Measurements from ENCODE around the gene KRT75.

The KRT75 gene

GRCh38 chr12:52464897-52465296 is 30.7 kb upstream of the KRT75 start:
- Histone ChIP-seq H3K9me2 (replicated peaks; ENCODE audit: low read depth, low read length) (no peaks in the 10 kb centered on the region), H4K20me1 (ENCODE audit: insufficient read depth, low read length, poor library complexity, severe bottlenecking) (no peaks in the 10 kb centered on the region), H3K79me2 (ENCODE audit: insufficient read depth, low read length) (no peaks in the 10 kb centered on the region), H3F3A (ENCODE audit: low read depth) (no peaks in the 10 kb centered on the region), H3K4me3 (ENCODE audit: low read length, poor library complexity, severe bottlenecking) (no peak overlapping the region), H3K9ac (ENCODE audit: low read depth, low read length, poor library complexity, severe bottlenecking) (no peak overlapping the region), H2AFZ (ENCODE audit: low read length) (no peak overlapping the region), H3K27me3 (ENCODE audit: insufficient read depth, low read length, poor library complexity, severe bottlenecking) (no peaks in the 10 kb centered on the region), H3K4me1 (ENCODE audit: insufficient read depth, low read length, poor library complexity, severe bottlenecking) (no peaks in the 10 kb centered on the region), H3K36me3 (ENCODE audit: insufficient read depth, low read length) (no peaks in the 10 kb centered on the region), H3K9me3 (ENCODE audit: insufficient read depth, low read depth, low read length) (no peaks in the 10 kb centered on the region), H3K4me2 (ENCODE audit: low read depth, low read length, poor library complexity, severe bottlenecking) (no peak overlapping the region)
- TF ChIP-seq CTCF (conservative IDR thresholded peaks at IDR 0.05; ENCODE audit: low read length) (no peak), EZH2phosphoT487 (IDR thresholded peaks at IDR 0.05; ENCODE audit: borderline replicate concordance) (no peak)

GRCh38 chr12:52461693-52462092 is 27.5 kb upstream of the KRT75 start:
- H2AFZ ChIP-seq (ENCODE audit: low read length): no peak overlapping the region
- no peaks in the 10 kb centered on the region for H3K4me1 ChIP-seq (ENCODE audit: insufficient read depth, low read length, poor library complexity, severe bottlenecking)

GRCh38 chr12:52458861-52459260 is 24.7 kb upstream of the KRT75 start:
- H3K9me3 ChIP-seq (ENCODE audit: insufficient read depth, low read depth, low read length): no peaks in the 10 kb centered on the region
- no peak overlapping the region for H3K4me3 ChIP-seq (ENCODE audit: low read length, poor library complexity, severe bottlenecking)
- no peaks in the 10 kb centered on the region for H3K27me3 ChIP-seq (ENCODE audit: insufficient read depth, low read length, poor library complexity, severe bottlenecking)
- no peaks in the 10 kb centered on the region for H3F3A ChIP-seq (ENCODE audit: low read depth)
- no peak overlapping the region for H3K4me2 ChIP-seq (ENCODE audit: low read depth, low read length, poor library complexity, severe bottlenecking)
- TF ChIP-seq EZH2phosphoT487 (IDR thresholded peaks at IDR 0.05; ENCODE audit: borderline replicate concordance) (no peak), CTCF (conservative IDR thresholded peaks at IDR 0.05; ENCODE audit: low read length) (no peak)
- H3K9ac ChIP-seq (ENCODE audit: low read depth, low read length, poor library complexity, severe bottlenecking): no peak overlapping the region
- no peaks in the 10 kb centered on the region for H4K20me1 ChIP-seq (ENCODE audit: insufficient read depth, low read length, poor library complexity, severe bottlenecking)
- H2AFZ ChIP-seq (ENCODE audit: low read length): no peak overlapping the region
- no peaks in the 10 kb centered on the region for H3K36me3 ChIP-seq (ENCODE audit: insufficient read depth, low read length)
- no peaks in the 10 kb centered on the region for H3K79me2 ChIP-seq (ENCODE audit: insufficient read depth, low read length)
- H3K9me2 ChIP-seq (replicated peaks; ENCODE audit: low read depth, low read length): no peaks in the 10 kb centered on the region
- no peaks in the 10 kb centered on the region for H3K4me1 ChIP-seq (ENCODE audit: insufficient read depth, low read length, poor library complexity, severe bottlenecking)

More at GRCh38 chr12:52461693-52462092, 27.5 kb upstream of the KRT75 start:
- Histone ChIP-seq H3K4me3 (ENCODE audit: low read length, poor library complexity, severe bottlenecking) (no peak overlapping the region), H3K36me3 (ENCODE audit: insufficient read depth, low read length) (no peaks in the 10 kb centered on the region), H3K9me2 (replicated peaks; ENCODE audit: low read depth, low read length) (no peaks in the 10 kb centered on the region), H3K9me3 (ENCODE audit: insufficient read depth, low read depth, low read length) (no peaks in the 10 kb centered on the region), H3K27me3 (ENCODE audit: insufficient read depth, low read length, poor library complexity, severe bottlenecking) (no peaks in the 10 kb centered on the region), H3K9ac (ENCODE audit: low read depth, low read length, poor library complexity, severe bottlenecking) (no peak overlapping the region), H4K20me1 (ENCODE audit: insufficient read depth, low read length, poor library complexity, severe bottlenecking) (no peaks in the 10 kb centered on the region), H3K79me2 (ENCODE audit: insufficient read depth, low read length) (no peaks in the 10 kb centered on the region), H3K4me2 (ENCODE audit: low read depth, low read length, poor library complexity, severe bottlenecking) (no peak overlapping the region), H3F3A (ENCODE audit: low read depth) (no peaks in the 10 kb centered on the region)
- TF ChIP-seq CTCF (conservative IDR thresholded peaks at IDR 0.05; ENCODE audit: low read length) (no peak), EZH2phosphoT487 (IDR thresholded peaks at IDR 0.05; ENCODE audit: borderline replicate concordance) (no peak)
